Measurements from ENCODE around the gene VPS50.

The VPS50 gene

GRCh38 chr7:93402944-93403343 is 170.8 kb downstream of the VPS50 start:
- DNase-seq = no peak
- no peaks in the 10 kb centered on the region for H3K27me3 ChIP-seq (replicated peaks; ENCODE audit: insufficient read depth, low read length)
- TF ChIP-seq EZH2phosphoT487 (IDR thresholded peaks at IDR 0.05; ENCODE audit: low read length) (no peak), EZH2 (optimal IDR thresholded peaks at IDR 0.05; ENCODE audit: low read depth, low read length) (no peak), CTCF (IDR thresholded peaks at IDR 0.05; ENCODE audit: low read length) (no peak)

GRCh38 chr7:93407239-93407638 is 175.1 kb downstream of the VPS50 start:
- Histone ChIP-seq H3K4me3 (ENCODE audit: low read length) (no peak overlapping the region), H4K20me1 (ENCODE audit: insufficient read depth, low read length) (no peaks in the 10 kb centered on the region), H2AFZ (ENCODE audit: low read length) (no peak overlapping the region), H3K27ac (ENCODE audit: low read length) (no peak overlapping the region), H3K4me2 (ENCODE audit: low read depth, low read length) (no peak overlapping the region), H3K79me2 (ENCODE audit: low read length) (no peaks in the 10 kb centered on the region), H3K4me1 (ENCODE audit: low read length) (no peaks in the 10 kb centered on the region), H3K27me3 (replicated peaks; ENCODE audit: insufficient read depth, low read length) (no peaks in the 10 kb centered on the region), H3K9me2 (replicated peaks; ENCODE audit: insufficient read depth, low read length) (no peaks in the 10 kb centered on the region), H3F3A (ENCODE audit: insufficient read depth, low read length) (no peaks in the 10 kb centered on the region), H3K36me3 (replicated peaks; ENCODE audit: insufficient read depth, low read length) (no peaks in the 10 kb centered on the region), H3K9me3 (replicated peaks; ENCODE audit: insufficient read depth, low read length) (no peaks in the 10 kb centered on the region), H3K9ac (ENCODE audit: low read length) (no peak overlapping the region)
- no peak for DNase-seq
- TF ChIP-seq CTCF (IDR thresholded peaks at IDR 0.05; ENCODE audit: low read length) (no peak), EZH2phosphoT487 (IDR thresholded peaks at IDR 0.05; ENCODE audit: low read length) (no peak), EZH2 (optimal IDR thresholded peaks at IDR 0.05; ENCODE audit: low read depth, low read length) (no peak)

More at GRCh38 chr7:93402944-93403343, 170.8 kb downstream of the VPS50 start:
- H3K4me2 ChIP-seq (ENCODE audit: low read depth, low read length) = no peak overlapping the region
- H3K9me2 ChIP-seq (replicated peaks; ENCODE audit: insufficient read depth, low read length) = no peaks in the 10 kb centered on the region
- H3K4me3 ChIP-seq (ENCODE audit: low read length) = no peak overlapping the region
- H3K9me3 ChIP-seq (replicated peaks; ENCODE audit: insufficient read depth, low read length) = no peaks in the 10 kb centered on the region
- H4K20me1 ChIP-seq (ENCODE audit: insufficient read depth, low read length) = no peaks in the 10 kb centered on the region
- H3K79me2 ChIP-seq (ENCODE audit: low read length) = no peaks in the 10 kb centered on the region
- no peaks in the 10 kb centered on the region for H3K36me3 ChIP-seq (replicated peaks; ENCODE audit: insufficient read depth, low read length)
- H3F3A ChIP-seq (ENCODE audit: insufficient read depth, low read length) = no peaks in the 10 kb centered on the region
- no peak overlapping the region for H2AFZ ChIP-seq (ENCODE audit: low read length)
- H3K4me1 ChIP-seq (ENCODE audit: low read length) = no peaks in the 10 kb centered on the region
- no peak overlapping the region for H3K27ac ChIP-seq (ENCODE audit: low read length)
- H3K9ac ChIP-seq (ENCODE audit: low read length) = no peak overlapping the region

GRCh38 chr7:93409324-93409723 is 177.2 kb downstream of the VPS50 start:
- H3K4me1 ChIP-seq (ENCODE audit: low read length) = peaks cover 3% of the 10 kb centered on the region
- H2AFZ ChIP-seq (ENCODE audit: low read length) = no peak overlapping the region
- DNase-seq = no peak
- no peaks in the 10 kb centered on the region for H3K79me2 ChIP-seq (ENCODE audit: low read length)
- no peaks in the 10 kb centered on the region for H4K20me1 ChIP-seq (ENCODE audit: insufficient read depth, low read length)
- H3K36me3 ChIP-seq (replicated peaks; ENCODE audit: insufficient read depth, low read length) = no peaks in the 10 kb centered on the region
- no peak overlapping the region for H3K4me2 ChIP-seq (ENCODE audit: low read depth, low read length)
- no peaks in the 10 kb centered on the region for H3K9me3 ChIP-seq (replicated peaks; ENCODE audit: insufficient read depth, low read length)
- no peak overlapping the region for H3K9ac ChIP-seq (ENCODE audit: low read length)
- H3K27me3 ChIP-seq (replicated peaks; ENCODE audit: insufficient read depth, low read length) = no peaks in the 10 kb centered on the region
- no peak overlapping the region for H3K27ac ChIP-seq (ENCODE audit: low read length)
- H3K9me2 ChIP-seq (replicated peaks; ENCODE audit: insufficient read depth, low read length) = no peaks in the 10 kb centered on the region
- no peak for TF ChIP-seq EZH2 (optimal IDR thresholded peaks at IDR 0.05; ENCODE audit: low read depth, low read length)
- no peak for TF ChIP-seq CTCF (IDR thresholded peaks at IDR 0.05; ENCODE audit: low read length)
- no peak for TF ChIP-seq EZH2phosphoT487 (IDR thresholded peaks at IDR 0.05; ENCODE audit: low read length)
- 0 out of 2 replicates have a peak, but pooled peaks cover 2% of the 10 kb centered on the region for H3F3A ChIP-seq (ENCODE audit: insufficient read depth, low read length)
- no peak overlapping the region for H3K4me3 ChIP-seq (ENCODE audit: low read length)

All from MM.1S (cell line).